ENCODE data around the gene GALNT14.
"Not testable (repeated sequence)": the region's sequence is repeated elsewhere in the genome, so short reads cannot be mapped to it uniquely, and the experiment has no call there.

The GALNT14 gene, protein sequence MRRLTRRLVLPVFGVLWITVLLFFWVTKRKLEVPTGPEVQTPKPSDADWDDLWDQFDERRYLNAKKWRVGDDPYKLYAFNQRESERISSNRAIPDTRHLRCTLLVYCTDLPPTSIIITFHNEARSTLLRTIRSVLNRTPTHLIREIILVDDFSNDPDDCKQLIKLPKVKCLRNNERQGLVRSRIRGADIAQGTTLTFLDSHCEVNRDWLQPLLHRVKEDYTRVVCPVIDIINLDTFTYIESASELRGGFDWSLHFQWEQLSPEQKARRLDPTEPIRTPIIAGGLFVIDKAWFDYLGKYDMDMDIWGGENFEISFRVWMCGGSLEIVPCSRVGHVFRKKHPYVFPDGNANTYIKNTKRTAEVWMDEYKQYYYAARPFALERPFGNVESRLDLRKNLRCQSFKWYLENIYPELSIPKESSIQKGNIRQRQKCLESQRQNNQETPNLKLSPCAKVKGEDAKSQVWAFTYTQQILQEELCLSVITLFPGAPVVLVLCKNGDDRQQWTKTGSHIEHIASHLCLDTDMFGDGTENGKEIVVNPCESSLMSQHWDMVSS

DNA sequence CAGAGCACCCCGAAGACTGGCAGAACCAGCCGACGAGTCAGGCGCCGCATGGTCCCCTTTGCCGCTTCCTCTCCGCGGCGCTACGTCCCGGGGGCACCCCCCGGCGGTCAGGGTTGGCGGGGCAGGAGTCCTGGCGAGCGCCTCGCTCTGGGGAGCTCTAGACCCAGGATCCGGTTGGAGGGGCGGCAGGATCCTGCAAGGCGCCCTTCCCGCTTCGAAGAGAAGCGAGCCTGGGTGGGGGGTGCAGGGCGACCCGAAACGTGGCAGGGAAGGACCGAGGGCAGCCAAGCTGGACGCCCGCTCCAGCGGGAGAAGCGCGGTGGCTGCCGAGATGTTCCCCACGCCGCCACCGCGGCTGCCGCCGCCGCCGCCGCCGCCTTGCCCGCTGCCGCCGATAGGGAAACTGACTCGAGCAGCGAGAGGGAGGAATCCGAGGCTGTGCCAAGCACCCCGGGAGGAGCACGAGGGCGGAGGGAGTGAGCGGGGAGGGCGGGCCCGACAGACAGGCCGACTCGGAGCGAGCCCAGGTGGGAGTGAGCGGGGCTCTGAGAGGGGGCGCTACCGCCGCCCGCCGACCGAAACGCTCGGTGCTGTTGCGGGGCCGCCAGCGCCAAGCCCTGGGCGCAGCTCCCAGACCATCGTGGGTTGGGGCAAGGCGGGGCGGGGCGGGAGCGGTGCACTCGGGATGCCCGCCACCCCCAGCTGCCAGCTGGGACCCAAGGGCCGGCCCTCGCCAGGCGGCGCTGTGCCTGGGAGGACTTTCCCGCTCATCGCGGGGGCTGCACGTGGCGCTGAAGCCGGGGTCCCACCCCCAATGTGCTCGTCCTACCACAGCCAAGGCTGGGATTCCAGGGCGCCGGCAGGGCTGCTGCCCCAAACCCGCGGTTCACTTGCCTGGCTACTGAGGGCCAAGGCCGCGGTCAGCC lies at the start of gene GALNT14:
GALNT14 (minus strand) TSS at position 404 of the 926 bp plus-strand sequence; CDS start at position 50, 354 bp downstream.
- Mint-ChIP-seq H3K27me3 (peaks cover 44% of the 10 kb centered on the region), H3K9me3 (no peaks in the 10 kb centered on the region), H3K27ac (no peak within 1 kb of the TSS), H3K4me1 (peaks cover 10% of the 10 kb centered on the region), H3K4me3 (peak within 1 kb of the TSS; percentile 65), H3K36me3 (ENCODE audit: low read depth) (no peaks in the 10 kb centered on the region)
- ATAC-seq (peak; percentile 76), DNase-seq (peak; percentile 68)

DNA sequence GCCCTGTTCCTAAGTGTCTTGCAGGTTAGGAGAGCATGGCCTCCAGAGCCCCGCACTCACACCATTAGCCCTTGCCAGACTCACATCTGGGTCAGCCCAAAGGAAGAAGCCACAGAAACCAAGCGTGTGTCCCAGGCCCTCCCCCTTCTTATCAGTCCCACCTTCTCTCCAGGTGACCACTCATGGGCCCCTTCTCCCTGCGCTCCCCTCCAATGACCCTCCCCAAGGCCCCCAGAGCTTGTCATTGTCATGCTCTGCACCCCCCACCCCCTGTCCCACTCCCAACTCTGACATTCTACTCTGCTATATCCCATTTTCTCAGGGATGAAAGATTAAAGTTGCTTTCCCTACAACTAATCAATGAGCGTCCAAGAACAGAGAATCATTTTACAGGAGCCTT lies 48.9 kb upstream of the GALNT14 start:
- no peak overlapping the region for H3K4me3 Mint-ChIP-seq
- H3K27me3 Mint-ChIP-seq, result no peaks in the 10 kb centered on the region
- no peak for ATAC-seq
- no peak overlapping the region for H3K27ac Mint-ChIP-seq
- H3K9me3 Mint-ChIP-seq, result no peaks in the 10 kb centered on the region
- no peak for DNase-seq
- no peaks in the 10 kb centered on the region for H3K4me1 Mint-ChIP-seq
- peaks cover 4% of the 10 kb centered on the region for H3K36me3 Mint-ChIP-seq (ENCODE audit: low read depth)

DNA sequence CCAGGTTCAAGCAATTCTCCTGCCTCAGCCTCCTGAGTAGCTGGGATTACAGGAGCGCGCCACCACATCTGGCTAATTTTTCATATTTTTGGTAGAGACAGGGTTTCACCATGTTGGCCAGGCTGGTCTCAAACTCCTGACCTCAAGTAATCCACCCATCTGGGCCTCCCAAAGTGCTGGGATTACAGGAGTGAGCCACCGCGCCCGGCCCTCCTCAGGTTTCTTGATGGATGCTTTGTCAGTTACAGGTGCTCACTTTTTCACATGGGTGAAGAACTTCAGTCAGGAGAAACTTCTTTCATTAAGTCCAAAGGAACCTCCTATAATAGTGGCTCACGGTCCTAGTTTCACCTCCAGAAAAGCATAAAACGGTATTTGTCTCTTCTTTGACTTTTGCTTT lies 45.7 kb upstream of the GALNT14 start:
- H3K4me1 Mint-ChIP-seq; H3K36me3 Mint-ChIP-seq (ENCODE audit: low read depth); H3K9me3 Mint-ChIP-seq; H3K4me3 Mint-ChIP-seq; DNase-seq; ATAC-seq; H3K27me3 Mint-ChIP-seq; H3K27ac Mint-ChIP-seq: not testable (repeated sequence)

DNA sequence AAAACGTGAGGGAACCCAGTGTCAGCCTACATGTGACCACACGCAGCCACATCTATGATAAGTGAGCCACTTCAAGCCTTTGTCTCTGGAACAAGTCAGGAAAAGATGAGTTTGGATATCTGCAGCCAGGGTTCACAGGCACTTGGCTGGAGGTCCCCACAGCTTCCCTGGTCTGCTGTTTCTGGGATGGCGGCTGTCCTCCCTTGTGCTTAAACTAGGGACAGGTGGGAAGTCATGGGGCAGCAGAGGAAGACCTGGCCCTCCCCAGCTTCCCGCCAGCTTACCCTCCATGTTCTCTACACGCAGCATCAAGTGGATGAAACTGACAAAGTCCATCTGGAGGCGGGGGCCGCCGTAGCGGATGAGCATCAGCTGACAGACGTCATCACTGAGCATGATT lies 38.5 kb upstream of the GALNT14 start:
- Mint-ChIP-seq H3K4me1 (no peaks in the 10 kb centered on the region), H3K36me3 (ENCODE audit: low read depth) (no peaks in the 10 kb centered on the region), H3K9me3 (no peaks in the 10 kb centered on the region), H3K27me3 (peaks cover 3% of the 10 kb centered on the region), H3K4me3 (no peak overlapping the region), H3K27ac (no peak overlapping the region)
- no peak for DNase-seq
- no peak for ATAC-seq

DNA sequence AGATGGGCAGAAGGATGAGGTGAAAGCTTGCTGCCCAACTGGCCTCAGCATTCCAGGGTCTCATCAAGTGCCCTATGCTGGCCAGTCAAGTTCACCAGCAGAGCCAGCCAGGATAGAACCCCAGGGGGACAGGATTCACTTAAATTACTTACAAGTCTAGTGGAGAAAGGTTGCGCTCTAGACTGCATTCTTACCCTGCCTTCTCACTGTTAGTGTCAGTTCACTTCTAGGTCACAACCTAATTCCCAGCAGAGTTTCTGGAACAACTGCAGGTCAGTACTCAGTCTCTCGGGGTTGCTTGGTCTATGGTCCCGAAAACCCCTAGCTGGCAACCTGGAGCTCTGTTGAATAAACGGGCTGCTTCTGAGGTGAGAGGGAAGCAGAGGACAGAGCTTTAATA lies 32.9 kb upstream of the GALNT14 start:
- Mint-ChIP-seq H3K36me3 (ENCODE audit: low read depth) (no peaks in the 10 kb centered on the region), H3K9me3 (no peaks in the 10 kb centered on the region), H3K27me3 (no peaks in the 10 kb centered on the region), H3K4me1 (peaks cover 1% of the 10 kb centered on the region), H3K4me3 (no peak overlapping the region), H3K27ac (no peak overlapping the region)
- no peak for ATAC-seq
- DNase-seq, result no peak

DNA sequence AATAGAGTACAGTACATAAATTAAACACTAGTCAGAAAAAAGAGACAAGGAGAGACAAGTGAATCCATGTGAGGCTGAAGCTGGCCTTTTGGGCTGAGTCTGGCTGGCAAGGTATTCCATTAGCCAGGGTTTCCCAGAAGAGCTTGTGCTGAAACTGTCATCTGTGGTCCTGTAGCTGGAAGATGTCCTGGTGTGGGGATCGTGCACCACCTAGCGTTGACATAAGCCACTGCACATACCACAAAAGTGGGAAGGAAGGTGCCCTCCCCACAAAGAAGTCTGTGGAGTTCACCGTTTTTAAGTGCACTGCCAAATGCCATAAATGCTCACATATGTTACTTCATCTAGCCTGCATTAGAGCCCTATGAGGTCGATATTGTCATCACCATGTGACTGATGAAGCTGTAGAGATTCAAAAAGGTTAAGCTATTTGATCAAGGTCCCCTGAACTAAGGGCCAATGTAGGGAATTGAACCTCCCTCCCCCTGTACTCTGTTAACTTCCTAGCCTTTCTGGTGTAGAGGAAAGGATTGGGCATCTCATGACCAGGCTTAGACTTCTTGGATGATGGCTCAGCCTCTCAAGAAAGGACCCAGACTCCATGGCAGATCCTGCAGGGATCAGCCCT lies 31.9 kb upstream of the GALNT14 start:
- Mint-ChIP-seq H3K4me3 (no peak overlapping the region), H3K27me3 (no peaks in the 10 kb centered on the region), H3K36me3 (ENCODE audit: low read depth) (no peaks in the 10 kb centered on the region), H3K4me1 (peaks cover 2% of the 10 kb centered on the region), H3K27ac (no peak overlapping the region), H3K9me3 (no peaks in the 10 kb centered on the region)
- peak; percentile 61 for DNase-seq
- peak; percentile 70 for ATAC-seq

DNA sequence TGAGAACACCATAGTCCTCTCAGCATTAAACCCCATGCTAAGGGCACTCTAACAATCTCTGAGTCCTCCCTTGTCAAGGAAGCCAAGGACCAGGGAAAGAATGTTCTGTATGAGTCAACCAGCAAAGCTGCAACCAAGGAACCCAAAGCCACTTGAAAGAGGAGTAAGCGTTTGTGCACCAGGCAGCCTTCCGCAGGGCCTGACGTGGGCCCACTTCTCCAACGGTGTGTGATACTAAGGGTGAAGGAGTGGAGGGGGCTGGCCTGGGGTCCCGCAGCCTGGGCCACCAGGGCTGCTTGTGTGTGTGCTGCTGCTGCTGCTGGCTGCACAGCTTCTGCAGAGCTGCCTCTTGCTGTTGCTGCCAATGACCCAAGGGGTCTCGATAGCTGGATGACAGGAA lies 30.1 kb upstream of the GALNT14 start:
- Mint-ChIP-seq H3K27me3 (no peaks in the 10 kb centered on the region), H3K4me3 (no peak overlapping the region), H3K36me3 (ENCODE audit: low read depth) (no peaks in the 10 kb centered on the region), H3K4me1 (peaks cover 8% of the 10 kb centered on the region), H3K9me3 (no peaks in the 10 kb centered on the region), H3K27ac (no peak overlapping the region)
- ATAC-seq (no peak), DNase-seq (no peak)

DNA sequence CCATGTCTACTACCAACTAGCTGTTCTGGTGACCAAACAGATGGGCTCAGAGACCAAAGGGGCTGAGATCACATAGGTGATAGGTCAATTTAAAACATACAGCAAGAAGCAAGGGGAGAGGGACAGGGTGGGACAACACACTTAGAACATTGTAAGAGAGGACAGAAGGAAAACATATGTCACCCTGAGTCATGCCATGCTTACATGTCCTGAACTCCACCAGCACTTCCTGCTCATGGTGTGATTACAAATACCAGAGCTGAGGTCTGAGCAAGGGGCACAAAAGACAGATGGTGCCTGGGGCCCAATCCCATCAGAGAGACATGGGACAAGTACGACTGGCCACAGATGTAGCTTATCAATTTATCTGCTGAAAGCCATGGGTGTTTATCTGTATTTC lies 28.7 kb upstream of the GALNT14 start:
- Mint-ChIP-seq H3K27ac (no peak overlapping the region), H3K9me3 (no peaks in the 10 kb centered on the region), H3K4me3 (no peak overlapping the region), H3K27me3 (no peaks in the 10 kb centered on the region), H3K4me1 (peaks cover 8% of the 10 kb centered on the region), H3K36me3 (ENCODE audit: low read depth) (no peaks in the 10 kb centered on the region)
- no peak for DNase-seq
- ATAC-seq, result peak; percentile 17

DNA sequence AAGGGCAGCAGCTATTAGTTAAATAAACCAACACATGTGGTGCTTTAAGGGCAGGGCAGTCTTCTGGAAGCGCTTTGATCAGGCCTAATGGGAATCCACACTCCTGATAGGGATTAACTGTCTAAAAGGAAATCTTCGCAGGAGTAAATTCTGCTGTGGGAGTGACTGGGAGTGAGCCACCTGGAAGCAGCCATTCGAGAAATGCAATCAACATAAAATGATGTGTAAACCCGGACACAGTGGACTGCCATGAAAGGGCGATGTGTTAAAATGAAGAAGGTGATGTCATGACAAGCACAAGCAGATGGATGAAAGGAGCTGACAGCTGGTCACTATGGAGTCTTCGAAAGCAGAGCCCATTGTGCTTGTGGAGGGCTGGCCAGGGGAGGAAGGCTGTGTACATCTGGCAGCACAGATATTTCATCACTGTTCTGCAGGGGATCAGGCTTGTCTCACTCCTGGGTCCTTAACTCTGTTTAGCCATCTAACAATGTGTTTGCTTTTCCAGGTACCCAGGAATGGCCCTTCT lies 24.8 kb upstream of the GALNT14 start:
- peaks cover 8% of the 10 kb centered on the region for H3K4me1 Mint-ChIP-seq
- H3K9me3 Mint-ChIP-seq, result no peaks in the 10 kb centered on the region
- H3K27me3 Mint-ChIP-seq, result no peaks in the 10 kb centered on the region
- H3K36me3 Mint-ChIP-seq (ENCODE audit: low read depth), result no peaks in the 10 kb centered on the region
- no peak for DNase-seq
- ATAC-seq, result no peak
- no peak overlapping the region for H3K4me3 Mint-ChIP-seq
- H3K27ac Mint-ChIP-seq, result no peak overlapping the region

DNA sequence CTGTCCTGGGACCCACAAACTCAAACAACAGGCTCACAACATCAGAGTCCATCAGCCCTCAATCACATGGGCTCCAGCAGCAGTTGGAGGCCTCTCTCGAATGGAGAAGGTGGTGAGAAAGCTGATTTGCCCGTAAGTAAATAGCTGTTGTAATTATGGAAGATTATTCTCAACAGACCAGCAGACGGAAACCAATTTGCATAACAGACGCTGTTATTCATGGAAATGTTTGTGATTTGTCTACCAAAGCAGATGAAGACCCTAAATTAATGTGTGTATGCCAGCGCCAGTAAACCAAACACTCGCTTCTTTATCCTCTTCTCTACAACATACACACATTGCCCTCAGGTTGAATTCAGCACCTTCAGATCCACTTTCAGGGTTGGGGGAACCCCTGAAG lies 23.4 kb upstream of the GALNT14 start:
- peaks cover 6% of the 10 kb centered on the region for H3K4me1 Mint-ChIP-seq
- no peak overlapping the region for H3K27ac Mint-ChIP-seq
- ATAC-seq (no peak), DNase-seq (no peak)
- H3K36me3 Mint-ChIP-seq (ENCODE audit: low read depth), result no peaks in the 10 kb centered on the region
- H3K4me3 Mint-ChIP-seq, result no peak overlapping the region
- no peaks in the 10 kb centered on the region for H3K9me3 Mint-ChIP-seq
- H3K27me3 Mint-ChIP-seq, result peaks cover under 1% of the 10 kb centered on the region

DNA sequence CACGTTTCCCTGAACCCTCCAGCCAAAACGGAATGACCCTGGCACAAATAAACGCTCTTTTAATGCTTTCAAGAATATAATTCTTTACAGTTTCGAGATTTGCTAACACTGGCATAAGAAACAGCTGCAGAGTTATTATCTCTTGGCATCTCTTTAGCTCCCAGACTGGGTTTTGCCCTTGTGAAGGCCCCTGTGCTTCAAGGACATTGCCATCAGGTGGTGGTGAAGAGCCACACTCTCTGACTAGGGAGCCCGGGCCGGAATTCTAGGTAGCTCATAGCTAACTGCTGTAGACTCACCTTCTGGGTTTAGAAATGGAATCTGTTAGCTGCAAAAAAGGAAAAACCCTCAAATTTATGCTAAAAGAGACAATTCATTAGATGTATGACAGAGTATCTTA lies 13.3 kb upstream of the GALNT14 start:
- H3K4me1 Mint-ChIP-seq, result no peaks in the 10 kb centered on the region
- ATAC-seq, result no peak
- H3K4me3 Mint-ChIP-seq, result no peak overlapping the region
- H3K27ac Mint-ChIP-seq, result no peak overlapping the region
- H3K27me3 Mint-ChIP-seq, result peaks cover 10% of the 10 kb centered on the region
- DNase-seq, result no peak
- no peaks in the 10 kb centered on the region for H3K36me3 Mint-ChIP-seq (ENCODE audit: low read depth)
- no peaks in the 10 kb centered on the region for H3K9me3 Mint-ChIP-seq

DNA sequence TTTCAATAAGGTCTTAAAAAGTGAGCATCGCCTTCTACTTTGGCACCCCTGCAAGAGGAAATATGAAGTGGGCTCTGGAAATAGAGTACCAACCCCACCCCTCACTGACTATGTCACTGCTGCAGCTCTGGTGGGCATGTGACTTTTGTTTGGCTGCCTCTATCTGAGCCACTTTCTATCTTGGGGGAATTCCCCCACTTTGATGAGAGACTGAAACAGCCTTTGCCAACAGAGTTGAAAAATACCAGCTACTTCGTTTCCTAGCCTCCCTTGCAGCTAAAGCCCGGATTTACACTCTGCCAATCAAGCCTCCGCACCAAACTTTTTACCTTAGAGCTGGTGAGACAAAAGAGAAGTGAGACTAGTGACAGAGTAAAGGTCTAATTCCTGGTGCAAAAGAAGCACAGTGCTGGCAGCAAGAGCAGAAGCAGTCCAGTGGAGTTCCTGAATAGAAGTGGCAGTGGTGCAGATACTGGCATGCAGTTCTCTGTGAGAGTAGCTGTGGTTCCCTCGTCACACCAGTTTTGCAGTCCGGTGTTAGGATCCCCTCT lies 12.0 kb upstream of the GALNT14 start:
- Mint-ChIP-seq H3K36me3 (ENCODE audit: low read depth) (no peaks in the 10 kb centered on the region), H3K4me3 (no peak overlapping the region), H3K4me1 (no peaks in the 10 kb centered on the region), H3K27ac (no peak overlapping the region), H3K27me3 (peaks cover 8% of the 10 kb centered on the region), H3K9me3 (no peaks in the 10 kb centered on the region)
- DNase-seq, result no peak
- ATAC-seq, result no peak

DNA sequence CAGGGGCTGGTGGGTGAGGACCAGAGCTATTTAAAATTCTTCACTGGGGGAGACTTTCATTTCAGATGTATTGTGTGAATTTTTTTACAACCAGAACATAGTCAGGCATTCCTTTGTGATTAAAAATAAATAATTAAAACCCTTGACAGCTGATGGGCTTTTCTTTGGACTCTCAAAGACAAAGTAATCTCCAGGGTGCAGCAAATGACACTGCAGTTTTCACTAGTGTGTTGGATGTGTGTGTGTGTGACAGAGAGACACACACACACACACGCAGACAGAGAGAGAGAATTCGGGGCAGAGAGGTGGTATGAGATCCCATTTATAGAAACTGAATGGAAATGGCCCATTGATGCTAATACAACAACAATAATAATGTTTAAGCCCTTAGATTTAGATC lies 10.3 kb upstream of the GALNT14 start:
- H3K4me1 Mint-ChIP-seq, result no peaks in the 10 kb centered on the region
- H3K9me3 Mint-ChIP-seq, result no peaks in the 10 kb centered on the region
- H3K27ac Mint-ChIP-seq, result no peak overlapping the region
- ATAC-seq, result no peak
- no peak for DNase-seq
- peaks cover 8% of the 10 kb centered on the region for H3K27me3 Mint-ChIP-seq
- no peaks in the 10 kb centered on the region for H3K36me3 Mint-ChIP-seq (ENCODE audit: low read depth)
- no peak overlapping the region for H3K4me3 Mint-ChIP-seq

DNA sequence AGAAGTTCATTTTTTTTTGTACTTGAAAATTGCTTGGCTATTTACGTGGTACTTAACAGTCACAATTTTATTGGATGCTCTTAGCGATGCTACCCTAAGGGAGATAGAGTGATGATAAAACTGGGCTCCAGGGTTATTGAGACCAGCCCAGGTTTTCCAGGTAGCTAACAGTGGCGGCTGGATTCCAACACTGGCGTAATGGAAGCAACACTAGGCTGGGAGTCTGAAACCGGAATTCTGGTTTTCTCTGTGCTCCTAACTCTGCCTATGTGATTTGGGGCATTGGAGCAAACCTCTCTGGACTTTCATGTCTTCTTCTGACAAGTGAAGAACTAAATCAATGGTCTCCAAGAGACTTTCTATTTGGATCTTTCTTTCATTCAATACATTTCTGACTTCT lies 9.4 kb upstream of the GALNT14 start:
- peaks cover 11% of the 10 kb centered on the region for H3K27me3 Mint-ChIP-seq
- H3K4me1 Mint-ChIP-seq, result no peaks in the 10 kb centered on the region
- H3K9me3 Mint-ChIP-seq, result no peaks in the 10 kb centered on the region
- no peak overlapping the region for H3K4me3 Mint-ChIP-seq
- H3K27ac Mint-ChIP-seq, result no peak overlapping the region
- no peak for ATAC-seq
- H3K36me3 Mint-ChIP-seq (ENCODE audit: low read depth), result no peaks in the 10 kb centered on the region
- DNase-seq, result no peak
